ENCODE data around the gene PHACTR3. TPM values are rescaled to one million over a fixed set of nuclear protein-coding genes. Genes with fewer than 3 reads are reported as not detected.

Gene PHACTR3
- total RNA-seq, 2 donors from 2014 or later = 0.34 TPM; not detected in 1

DNA sequence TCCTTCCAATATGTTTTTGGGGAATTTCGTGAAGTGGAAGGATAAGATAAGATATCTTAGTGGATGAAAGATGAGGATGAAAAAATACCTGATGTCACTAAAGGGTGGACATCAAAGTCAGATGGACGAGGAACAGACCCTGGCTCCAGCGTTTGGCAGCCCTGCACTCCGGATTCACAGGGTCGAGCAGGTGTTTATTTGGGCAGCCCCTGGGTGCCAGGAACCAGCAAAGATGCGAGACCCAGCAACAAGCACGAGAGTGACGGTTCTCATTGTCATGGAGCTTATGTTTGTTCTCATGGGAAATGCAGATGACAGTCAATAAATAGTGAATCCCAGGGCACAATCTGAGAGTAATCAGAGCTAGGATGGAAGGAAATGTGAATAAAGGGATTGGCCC is 131.1 kb downstream of the PHACTR3 start:
- intact Hi-C loops (cut with DNase I) = no loop called here
- H3K27me3 ChIP-seq (replicated peaks; ENCODE audit: insufficient read depth) = peaks cover under 1% of the 10 kb centered on the region
- H3K9me3 ChIP-seq = no peaks in the 10 kb centered on the region
- H3K4me3 ChIP-seq = no peak overlapping the region
- no peak overlapping the region for H3K27ac ChIP-seq
- 46% methylated on average over 8 of the region's 8 CpGs for whole genome bisulfite sequencing
- no peak for DNase-seq (ENCODE audit: low spot score)
- no peak for TF ChIP-seq POLR2A (IDR thresholded peaks at IDR 0.05)
- TF ChIP-seq, protein P1, sequence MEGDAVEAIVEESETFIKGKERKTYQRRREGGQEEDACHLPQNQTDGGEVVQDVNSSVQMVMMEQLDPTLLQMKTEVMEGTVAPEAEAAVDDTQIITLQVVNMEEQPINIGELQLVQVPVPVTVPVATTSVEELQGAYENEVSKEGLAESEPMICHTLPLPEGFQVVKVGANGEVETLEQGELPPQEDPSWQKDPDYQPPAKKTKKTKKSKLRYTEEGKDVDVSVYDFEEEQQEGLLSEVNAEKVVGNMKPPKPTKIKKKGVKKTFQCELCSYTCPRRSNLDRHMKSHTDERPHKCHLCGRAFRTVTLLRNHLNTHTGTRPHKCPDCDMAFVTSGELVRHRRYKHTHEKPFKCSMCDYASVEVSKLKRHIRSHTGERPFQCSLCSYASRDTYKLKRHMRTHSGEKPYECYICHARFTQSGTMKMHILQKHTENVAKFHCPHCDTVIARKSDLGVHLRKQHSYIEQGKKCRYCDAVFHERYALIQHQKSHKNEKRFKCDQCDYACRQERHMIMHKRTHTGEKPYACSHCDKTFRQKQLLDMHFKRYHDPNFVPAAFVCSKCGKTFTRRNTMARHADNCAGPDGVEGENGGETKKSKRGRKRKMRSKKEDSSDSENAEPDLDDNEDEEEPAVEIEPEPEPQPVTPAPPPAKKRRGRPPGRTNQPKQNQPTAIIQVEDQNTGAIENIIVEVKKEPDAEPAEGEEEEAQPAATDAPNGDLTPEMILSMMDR (IDR thresholded peaks at IDR 0.05) = no peak
- no peak for TF ChIP-seq POLR2AphosphoS5 (IDR thresholded peaks at IDR 0.05)
- H3K4me1 ChIP-seq (replicated peaks) = no peaks in the 10 kb centered on the region
- no peaks in the 10 kb centered on the region for H3K36me3 ChIP-seq

DNA sequence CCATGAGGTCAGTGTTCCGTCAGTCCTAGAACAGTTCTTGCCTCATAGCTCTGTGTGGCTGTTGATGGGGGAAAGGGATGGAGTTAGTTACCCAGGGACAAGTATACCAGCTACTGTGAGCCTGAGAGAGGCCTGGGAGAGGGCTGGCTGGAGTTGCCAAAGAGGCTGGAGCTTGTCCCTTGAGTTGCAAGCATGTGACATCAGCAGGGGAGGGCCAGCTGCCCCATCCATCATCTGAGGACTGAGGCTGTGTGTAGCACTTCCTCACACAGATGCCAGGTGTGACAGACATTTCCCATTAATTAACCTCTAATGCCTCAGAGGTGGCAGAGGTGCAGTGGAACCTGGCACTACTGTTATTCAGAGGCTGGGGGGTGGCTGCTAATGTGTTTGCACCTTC is 131.6 kb downstream of the PHACTR3 start:
- no peak for DNase-seq (ENCODE audit: low spot score)
- Histone ChIP-seq H3K27me3 (replicated peaks; ENCODE audit: insufficient read depth) (no peaks in the 10 kb centered on the region), H3K27ac (no peak overlapping the region), H3K4me1 (replicated peaks) (no peaks in the 10 kb centered on the region), H3K9me3 (no peaks in the 10 kb centered on the region), H3K36me3 (no peaks in the 10 kb centered on the region), H3K4me3 (no peak overlapping the region)
- WGBS = 47% methylated on average over 1 of the region's 1 CpG
- intact Hi-C loops (cut with DNase I) = no loop called here
- TF ChIP-seq POLR2AphosphoS5 (IDR thresholded peaks at IDR 0.05) = no peak
- TF ChIP-seq, protein P1 (IDR thresholded peaks at IDR 0.05) = no peak
- TF ChIP-seq POLR2A (IDR thresholded peaks at IDR 0.05) = no peak

DNA sequence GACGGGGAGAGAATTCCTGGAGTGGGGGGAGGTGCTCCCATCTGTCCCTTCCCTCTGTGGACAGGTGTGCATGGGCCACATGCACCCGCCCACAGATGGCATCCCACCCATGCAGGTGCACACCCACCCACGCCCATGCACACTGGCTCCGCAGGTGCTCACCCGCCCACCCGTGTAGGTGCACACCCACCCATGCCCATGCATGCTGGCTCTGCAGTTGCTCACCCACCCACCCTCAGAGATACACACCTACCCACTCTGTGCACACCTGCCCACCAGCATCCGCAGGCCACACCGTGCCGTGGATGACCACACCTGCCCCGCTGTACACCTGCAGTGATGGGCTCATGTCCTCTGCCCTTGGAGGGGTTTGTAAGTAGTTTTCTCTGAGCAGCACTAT is 132.0 kb downstream of the PHACTR3 start:
- WGBS = 70% methylated on average over 10 of the region's 10 CpGs
- intact Hi-C loops (cut with DNase I) = no loop called here
- H3K27me3 ChIP-seq (replicated peaks; ENCODE audit: insufficient read depth) = no peaks in the 10 kb centered on the region

DNA sequence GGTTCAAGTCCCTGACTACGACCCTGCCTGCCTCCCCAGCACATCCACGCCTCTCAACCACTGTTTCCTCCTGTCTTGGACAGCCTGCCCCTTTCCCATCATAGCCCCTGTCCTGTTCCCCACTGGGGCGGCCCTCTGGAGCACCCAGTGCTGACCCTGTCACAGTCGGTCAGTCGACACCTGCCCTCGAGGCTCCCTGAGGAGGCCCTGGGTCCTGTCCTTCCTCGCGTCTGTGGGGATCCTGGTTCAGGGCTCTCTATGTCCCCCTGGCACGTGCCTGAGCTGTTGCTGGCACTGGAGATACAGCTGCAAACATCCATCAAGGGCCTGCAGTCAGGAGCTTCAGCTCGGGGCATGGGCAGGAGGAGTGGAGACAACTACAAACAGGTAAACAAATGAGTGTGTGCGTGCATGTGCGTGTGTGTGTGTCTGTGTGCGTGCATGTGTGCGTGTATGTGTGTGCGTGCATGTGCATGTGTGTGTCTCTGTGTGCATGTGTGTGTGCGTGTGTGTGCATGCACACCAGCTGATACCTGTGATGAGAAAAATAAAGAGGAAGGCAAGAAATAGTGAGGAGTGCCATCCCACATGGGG is 132.8 kb downstream of the PHACTR3 start:
- 70% methylated on average over 16 of the region's 16 CpGs for WGBS
- Histone ChIP-seq H3K4me3 (no peak overlapping the region), H3K27ac (no peak overlapping the region), H3K36me3 (no peaks in the 10 kb centered on the region), H3K27me3 (replicated peaks; ENCODE audit: insufficient read depth) (no peaks in the 10 kb centered on the region), H3K4me1 (replicated peaks) (no peaks in the 10 kb centered on the region), H3K9me3 (no peaks in the 10 kb centered on the region)
- intact Hi-C loops (cut with DNase I) = no loop called here
- no peak for DNase-seq (ENCODE audit: low spot score)
- TF ChIP-seq POLR2AphosphoS5 (IDR thresholded peaks at IDR 0.05) (no peak), POLR2A (IDR thresholded peaks at IDR 0.05) (no peak)
- TF ChIP-seq, protein P1 (IDR thresholded peaks at IDR 0.05) = no peak

More for the DNA sequence above, 132.0 kb downstream of the PHACTR3 start:
- Histone ChIP-seq H3K36me3 (no peaks in the 10 kb centered on the region), H3K4me1 (replicated peaks) (no peaks in the 10 kb centered on the region), H3K4me3 (no peak overlapping the region), H3K9me3 (no peaks in the 10 kb centered on the region), H3K27ac (no peak overlapping the region)
- no peak for DNase-seq (ENCODE audit: low spot score)
- TF ChIP-seq POLR2AphosphoS5 (IDR thresholded peaks at IDR 0.05) (no peak), POLR2A (IDR thresholded peaks at IDR 0.05) (no peak)
- TF ChIP-seq, protein P1 (IDR thresholded peaks at IDR 0.05) = no peak

DNA sequence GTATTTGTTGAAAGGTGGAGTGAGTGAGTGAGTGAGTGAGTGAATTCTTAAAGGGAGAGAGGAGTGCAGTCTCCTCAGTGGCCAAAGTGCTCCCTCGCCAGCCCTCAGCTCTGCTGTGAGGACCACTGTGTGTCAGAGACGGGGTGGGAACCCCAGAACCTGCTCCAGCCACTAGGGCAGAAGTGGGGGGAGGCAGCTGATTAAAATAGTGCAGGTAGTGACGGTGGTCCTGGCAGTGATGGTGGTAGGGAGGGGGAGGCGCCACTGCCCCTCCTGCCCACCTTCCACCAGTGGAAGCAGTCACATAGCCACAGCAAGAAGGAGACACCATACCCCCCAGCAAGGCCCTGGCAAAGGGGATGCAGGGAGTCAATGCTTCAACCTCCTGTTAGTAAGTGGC is 133.5 kb downstream of the PHACTR3 start:
- Histone ChIP-seq H3K4me1 (replicated peaks) (no peaks in the 10 kb centered on the region), H3K27me3 (replicated peaks; ENCODE audit: insufficient read depth) (no peaks in the 10 kb centered on the region), H3K27ac (no peak overlapping the region), H3K36me3 (no peaks in the 10 kb centered on the region), H3K4me3 (no peak overlapping the region), H3K9me3 (no peaks in the 10 kb centered on the region)
- intact Hi-C loops (cut with DNase I) = no loop called here
- WGBS = 73% methylated on average over 4 of the region's 4 CpGs
- no peak for TF ChIP-seq POLR2A (IDR thresholded peaks at IDR 0.05)
- TF ChIP-seq, protein P1 (IDR thresholded peaks at IDR 0.05) = no peak
- no peak for TF ChIP-seq POLR2AphosphoS5 (IDR thresholded peaks at IDR 0.05)
- DNase-seq (ENCODE audit: low spot score) = no peak

Data from prostate gland (tissue), 2 donors.